Ishikawa (cell line): ENCODE measurements around the gene RAD54L.

Source experiments
- TAF1 ChIP-seq: IDR thresholded peaks from 2 replicates; pipeline ENCODE4 v1.6.1; 2012; ENCODE audit warnings: low read depth, mild to moderate bottlenecking
- YY1 ChIP-seq: IDR thresholded peaks from 2 replicates; pipeline ENCODE4 v1.6.1; 2012; ENCODE audit warnings: low read depth
- TF ChIP-seq, protein P1 (sequence below): IDR thresholded peaks from 2 replicates; pipeline ENCODE4 v1.6.1; 2012

DNA sequence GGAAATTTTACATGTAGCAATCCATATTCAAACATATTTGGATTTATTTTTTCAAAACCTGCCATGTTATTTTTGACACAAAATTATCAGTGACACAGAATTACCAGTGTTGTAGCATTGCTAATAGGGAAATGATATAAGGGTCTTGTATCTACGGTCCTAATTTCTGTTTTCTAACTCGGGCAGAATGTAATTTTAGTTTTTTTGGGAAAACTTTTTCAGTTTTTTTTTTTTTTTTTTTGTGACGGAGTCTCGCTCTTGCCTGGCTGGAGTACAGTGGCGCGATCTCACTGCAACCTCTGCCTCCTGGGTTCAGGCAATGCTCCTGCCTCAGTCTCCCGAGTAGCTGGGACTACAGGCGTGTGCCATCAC is 58.6 kb downstream of the RAD54L start:
- TF ChIP-seq YY1 (no peak), TAF1 (no peak)
- TF ChIP-seq, protein P1, sequence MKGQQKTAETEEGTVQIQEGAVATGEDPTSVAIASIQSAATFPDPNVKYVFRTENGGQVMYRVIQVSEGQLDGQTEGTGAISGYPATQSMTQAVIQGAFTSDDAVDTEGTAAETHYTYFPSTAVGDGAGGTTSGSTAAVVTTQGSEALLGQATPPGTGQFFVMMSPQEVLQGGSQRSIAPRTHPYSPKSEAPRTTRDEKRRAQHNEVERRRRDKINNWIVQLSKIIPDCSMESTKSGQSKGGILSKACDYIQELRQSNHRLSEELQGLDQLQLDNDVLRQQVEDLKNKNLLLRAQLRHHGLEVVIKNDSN = no peak
